Endothelial cell of umbilical vein (primary cell): ENCODE measurements around the gene HOXA9. TPM values are rescaled to one million over a fixed set of nuclear protein-coding genes. Genes with fewer than 3 reads are reported as not detected.

Experiments used
- BruUV-seq: library from RNA; stranded (reverse); fragments of 400-500 nt; replicated peaks from 2 replicates; lab custom pipeline; 2021; lab: Mats Ljungman, UMichigan
- CTCF ChIA-PET: fragments of 300-600, 350-600 bp; sonication (Branson Sonifier 250); formaldehyde crosslinking; loops from one replicate; lab custom pipeline; 2021; ENCODE audit warnings: antibody characterized with exemption, inconsistent platforms; lab: Charles Lee
- POLR2A ChIA-PET: fragments of 300-600, 350-600 bp; sonication (Branson Sonifier 250); formaldehyde crosslinking; loops from one replicate; lab custom pipeline; 2021; ENCODE audit warnings: antibody characterized with exemption, inconsistent platforms; lab: Charles Lee
- DNase-seq: peaks from one replicate; pipeline ENCODE4 v3.0.0-alpha.2; 2011; ENCODE audit warnings: low read depth, low spot score
- FAIRE-seq: peaks from 2 replicates; lab custom pipeline; 2011; peaks lifted over from hg19 to GRCh38; lab: Jason Lieb, UNC
- H2AFZ ChIP-seq: 2 replicates; pipeline ENCODE4 v1.6.0; 2012; ENCODE audit warnings: low read depth, low read length, control low read depth, inconsistent platforms
- H3K27ac ChIP-seq: 2 replicates; pipeline ENCODE4 v1.5.1; 2011; ENCODE audit warnings: low read depth, mild to moderate bottlenecking, control low read depth, low read length, moderate library complexity; ENCODE audit not compliant: insufficient read depth
- H3K27me3 ChIP-seq, 2 experiments: 2 replicates each; pipeline versions ENCODE4 v1.6.0 to v1.6.1; 2011; ENCODE audit warnings: low read length in 2 of 2, mixed read lengths in 1 of 2; ENCODE audit not compliant: control insufficient read depth in 2 of 2, insufficient read depth in 2 of 2
- H3K36me3 ChIP-seq, 2 experiments: 2 replicates in 1 of 2; 3 replicates in 1 of 2; pipeline ENCODE4 v1.5.1; 2011; ENCODE audit warnings: low read length in 2 of 2, mild to moderate bottlenecking in 1 of 2, moderate library complexity in 1 of 2; ENCODE audit not compliant: control insufficient read depth in 2 of 2, insufficient read depth in 2 of 2; ENCODE audit errors: extremely low read depth in 1 of 2
- H3K4me1 ChIP-seq: 3 replicates; pipeline ENCODE4 v1.5.1; 2011; ENCODE audit warnings: mild to moderate bottlenecking, low read length; ENCODE audit not compliant: control insufficient read depth, insufficient read depth; ENCODE audit errors: extremely low read depth
- H3K4me2 ChIP-seq: 2 replicates; pipeline ENCODE4 v1.6.1; 2011; ENCODE audit warnings: low read length, control low read depth, mixed read lengths; ENCODE audit not compliant: insufficient read depth
- H3K4me3 ChIP-seq, 3 experiments: fragments of 200-600 bp in 1 of 3; sonication (generic), shearing (Covaris generic) in 1 of 3; replicated peaks in 1 of 3; 2 replicates each; pipeline ENCODE4 v1.5.1; 2011 to 2016; ENCODE audit warnings: control low read depth in 3 of 3, low read length in 3 of 3, mild to moderate bottlenecking in 2 of 3, inconsistent platforms in 1 of 3, low read depth in 1 of 3, moderate library complexity in 1 of 3; ENCODE audit not compliant: insufficient read depth in 1 of 3
- H3K79me2 ChIP-seq: 2 replicates; pipeline ENCODE4 v1.6.0; 2012; ENCODE audit warnings: low read length, inconsistent platforms; ENCODE audit not compliant: control insufficient read depth, insufficient read depth
- H3K9ac ChIP-seq: replicated peaks from 2 replicates; pipeline ENCODE3; 2011; ENCODE audit warnings: low read length, control low read depth; ENCODE audit not compliant: insufficient read depth; ENCODE audit errors: extremely low read depth
- H3K9me1 ChIP-seq: replicated peaks from 3 replicates; pipeline ENCODE4 v1.6.0; 2011; ENCODE audit warnings: mild to moderate bottlenecking, low read length; ENCODE audit not compliant: control insufficient read depth, insufficient read depth; ENCODE audit errors: extremely low read depth
- H3K9me3 ChIP-seq: replicated peaks from 2 replicates; pipeline ENCODE4 v1.5.1; 2012; ENCODE audit warnings: low read length, inconsistent platforms; ENCODE audit not compliant: control insufficient read depth, insufficient read depth
- H4K20me1 ChIP-seq: replicated peaks from 2 replicates; pipeline ENCODE3; 2011; ENCODE audit warnings: mild to moderate bottlenecking, low read length; ENCODE audit not compliant: control insufficient read depth, insufficient read depth; ENCODE audit errors: extremely low read depth
- FOS ChIP-seq: IDR thresholded peaks from 2 replicates; pipeline ENCODE4 v1.6.1; 2011; ENCODE audit warnings: mild to moderate bottlenecking, low read length, moderate library complexity, borderline replicate concordance; ENCODE audit not compliant: insufficient read depth
- GATA2 ChIP-seq: IDR thresholded peaks from 2 replicates; pipeline ENCODE4 v1.7.0; 2011; ENCODE audit warnings: low read depth, mild to moderate bottlenecking, moderate library complexity, mixed read lengths, low read length; ENCODE audit not compliant: insufficient read length, insufficient read depth
- POLR2AphosphoS5 ChIP-seq: IDR thresholded peaks from 2 replicates; pipeline ENCODE4 v1.6.1; 2012; ENCODE audit warnings: low read depth, mild to moderate bottlenecking, control low read depth, low read length, moderate library complexity; ENCODE audit not compliant: insufficient read depth
- dilution Hi-C: fragments of 300-500 bp; cut with MboI; formaldehyde crosslinking; loops from one replicate; pipeline ENCODE4 v1.15.0; 2019; ENCODE audit warnings: low sequenced_read_pairs; ENCODE audit not compliant: extremely low pct_ligation_motif_present
- intact Hi-C: fragments of 100-400 bp; cut with micrococcal nuclease; formaldehyde crosslinking; loops from one replicate; pipeline ENCODE4 v1.10.0; 2022
- polyA plus RNA-seq, 4 experiments: library from polyadenylated mRNA; depleted of rRNA in 3 of 4; stranded (reverse) in 3 of 4; unstranded in 1 of 4; fragments of >200 nt; gene quantifications; 2 replicates each; pipeline versions ENCODE4 v1.2.1 to v1.2.3, GENCODE V29; 2011 to 2012; ENCODE audit warnings: missing spikeins in 1 of 4
- total RNA-seq: library from RNA; stranded (reverse); gene quantifications from 2 replicates; pipeline ENCODE4 v1.2.3, GENCODE V29; 2021
- TF ChIP-seq, protein P1 (sequence below), 2 donors: IDR thresholded peaks; 1 replicate in 1 of 2; 2 replicates in 1 of 2; pipeline ENCODE4 v1.5.1; 2011; ENCODE audit warnings: low read length in 2 of 2, mild to moderate bottlenecking in 2 of 2, moderate library complexity in 2 of 2, control low read depth in 1 of 2, inconsistent platforms in 1 of 2, low read depth in 1 of 2; ENCODE audit not compliant: insufficient read depth in 1 of 2; ENCODE audit errors: extremely low read depth in 1 of 2
- TF ChIP-seq, protein P2 (sequence below): IDR thresholded peaks from 2 replicates; pipeline ENCODE4 v1.6.1; 2011; ENCODE audit not compliant: insufficient read depth, insufficient read length

The HOXA9 gene
- total and polyA plus RNA-seq, 2 donors (not counting 3 experiments of a cell fraction or from before 2014, with no cell fraction given) = 47.2 to 61.6 TPM

DNA sequence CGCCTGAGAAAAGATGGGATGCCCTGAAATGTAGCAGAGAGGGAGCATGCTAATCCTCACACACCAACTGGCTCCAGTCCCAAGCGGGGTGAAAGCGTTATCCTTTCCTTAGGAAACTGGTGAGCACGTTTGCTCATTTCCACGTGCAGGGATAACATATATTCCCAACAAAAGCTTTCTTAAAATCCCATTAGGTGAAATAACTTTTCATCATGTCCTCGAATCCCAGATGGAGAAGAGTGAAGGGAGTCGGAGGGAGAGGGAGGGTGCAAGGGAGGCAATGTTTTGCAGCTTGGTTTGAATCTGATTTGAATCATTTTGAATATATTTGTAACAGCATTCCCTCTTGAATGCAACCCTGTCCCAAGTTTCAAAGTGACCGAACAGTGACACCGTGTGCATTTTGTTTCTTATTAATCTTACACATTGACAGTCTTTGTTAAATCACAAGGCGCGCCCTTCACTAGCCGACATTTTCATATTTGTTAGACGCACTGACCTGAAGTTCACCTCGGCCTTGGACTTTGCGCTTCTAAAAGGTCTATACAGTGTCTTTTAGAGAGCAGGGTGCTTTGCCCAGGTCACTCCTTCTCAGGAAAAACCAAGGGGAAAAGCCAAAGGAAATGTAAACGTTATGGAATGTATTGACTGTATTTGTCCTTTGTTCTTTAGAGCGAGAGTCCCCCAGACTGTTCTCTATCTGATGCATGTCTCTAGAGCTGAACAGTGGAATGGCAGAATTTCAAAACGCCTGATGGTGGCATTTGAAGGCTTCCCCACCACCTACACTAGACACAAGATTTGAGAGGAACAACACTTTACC is 31.7 kb downstream of the HOXA9 start:
- H2AFZ ChIP-seq = no peak overlapping the region
- FAIRE-seq (peak; percentile 75), DNase-seq (no peak)
- TF ChIP-seq, protein P1, sequence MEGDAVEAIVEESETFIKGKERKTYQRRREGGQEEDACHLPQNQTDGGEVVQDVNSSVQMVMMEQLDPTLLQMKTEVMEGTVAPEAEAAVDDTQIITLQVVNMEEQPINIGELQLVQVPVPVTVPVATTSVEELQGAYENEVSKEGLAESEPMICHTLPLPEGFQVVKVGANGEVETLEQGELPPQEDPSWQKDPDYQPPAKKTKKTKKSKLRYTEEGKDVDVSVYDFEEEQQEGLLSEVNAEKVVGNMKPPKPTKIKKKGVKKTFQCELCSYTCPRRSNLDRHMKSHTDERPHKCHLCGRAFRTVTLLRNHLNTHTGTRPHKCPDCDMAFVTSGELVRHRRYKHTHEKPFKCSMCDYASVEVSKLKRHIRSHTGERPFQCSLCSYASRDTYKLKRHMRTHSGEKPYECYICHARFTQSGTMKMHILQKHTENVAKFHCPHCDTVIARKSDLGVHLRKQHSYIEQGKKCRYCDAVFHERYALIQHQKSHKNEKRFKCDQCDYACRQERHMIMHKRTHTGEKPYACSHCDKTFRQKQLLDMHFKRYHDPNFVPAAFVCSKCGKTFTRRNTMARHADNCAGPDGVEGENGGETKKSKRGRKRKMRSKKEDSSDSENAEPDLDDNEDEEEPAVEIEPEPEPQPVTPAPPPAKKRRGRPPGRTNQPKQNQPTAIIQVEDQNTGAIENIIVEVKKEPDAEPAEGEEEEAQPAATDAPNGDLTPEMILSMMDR (IDR thresholded peaks at IDR 0.05; ENCODE audit: extremely low read depth in 1 of 2, insufficient read depth in 1 of 2, low read depth in 1 of 2, low read length in 2 of 2) = no peak
- TF ChIP-seq FOS (no peak), POLR2AphosphoS5 (no peak), GATA2 (peak; percentile 5)
- TF ChIP-seq, protein P2, sequence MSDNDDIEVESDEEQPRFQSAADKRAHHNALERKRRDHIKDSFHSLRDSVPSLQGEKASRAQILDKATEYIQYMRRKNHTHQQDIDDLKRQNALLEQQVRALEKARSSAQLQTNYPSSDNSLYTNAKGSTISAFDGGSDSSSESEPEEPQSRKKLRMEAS = no peak
- no peaks in the 10 kb centered on the region for H3K9me1 ChIP-seq
- POLR2A ChIA-PET = no interaction called here
- peaks cover 77% of the 10 kb centered on the region for H3K79me2 ChIP-seq
- peak overlapping the region; percentile 70 for H3K9ac ChIP-seq
- no peaks in the 10 kb centered on the region for H4K20me1 ChIP-seq
- intact Hi-C loops = no loop called here
- dilution Hi-C loops = no loop called here
- H3K36me3 ChIP-seq = peaks cover 0 to 6% of the 10 kb centered on the region in 2 experiments
- H3K27ac ChIP-seq = peak overlapping the region; percentile 82
- CTCF ChIA-PET = interaction anchor here (1.1 to 1.3 kb wide), 2 partner anchors 28 to 37 kb away, joined by 3 read pairs; no protein-coding TSS in a partner anchor
- H3K9me3 ChIP-seq = no peaks in the 10 kb centered on the region
- peak overlapping the region in 1 of 3 experiments; percentile 14 for H3K4me3 ChIP-seq
- H3K4me1 ChIP-seq = peaks cover 84% of the 10 kb centered on the region
- no TSS peak for BruUV-seq
- H3K27me3 ChIP-seq = no peaks in the 10 kb centered on the region
- H3K4me2 ChIP-seq = peak overlapping the region; percentile 61
